Activated naive CD8-positive, alpha-beta T cell (primary cell): Measurements from ENCODE around the gene ARHGEF4.

ENCODE experiments used
- H3K27ac Mint-ChIP-seq: one replicate; pipeline ENCODE4 v1.8.0; 2021; ENCODE audit warnings: mixed read lengths
- H3K27me3 Mint-ChIP-seq: one replicate; pipeline ENCODE4 v1.8.0; 2021; ENCODE audit warnings: mixed read lengths
- H3K36me3 Mint-ChIP-seq: one replicate; pipeline ENCODE4 v1.8.0; 2021; ENCODE audit warnings: mixed read lengths
- H3K4me1 Mint-ChIP-seq: one replicate; pipeline ENCODE4 v1.8.0; 2021; ENCODE audit warnings: low read depth, mixed read lengths
- H3K4me3 Mint-ChIP-seq: one replicate; pipeline ENCODE4 v1.8.0; 2021; ENCODE audit warnings: mild to moderate bottlenecking, mixed read lengths
- H3K9me3 Mint-ChIP-seq: one replicate; pipeline ENCODE4 v1.8.0; 2021; ENCODE audit warnings: low read depth, mixed read lengths

ARHGEF4 gene

DNA sequence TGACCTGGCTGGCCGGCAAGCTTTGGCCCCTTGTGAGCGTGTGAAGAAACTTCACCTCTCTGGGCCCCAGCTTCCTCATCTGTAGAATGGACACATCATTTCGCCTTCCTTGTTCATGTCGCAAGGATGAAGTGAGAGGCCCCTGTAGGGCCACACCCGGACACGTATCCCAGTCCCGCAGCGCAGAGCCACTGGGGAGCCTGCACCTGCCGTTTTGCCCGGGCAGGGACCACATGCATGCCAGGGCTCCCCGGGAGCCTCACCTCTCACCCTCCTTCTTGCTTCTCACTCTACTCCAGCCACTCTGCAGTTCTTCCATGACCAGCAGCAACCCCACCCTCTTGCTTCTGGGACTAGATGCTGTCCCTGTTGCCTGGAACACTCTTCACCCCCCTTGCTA is 179.1 kb downstream of the ARHGEF4 start:
- Mint-ChIP-seq H3K4me3 (no peak overlapping the region), H3K27me3 (peaks cover 6% of the 10 kb centered on the region), H3K27ac (no peak overlapping the region), H3K9me3 (no peaks in the 10 kb centered on the region), H3K4me1 (peaks cover 18% of the 10 kb centered on the region), H3K36me3 (no peaks in the 10 kb centered on the region)

DNA sequence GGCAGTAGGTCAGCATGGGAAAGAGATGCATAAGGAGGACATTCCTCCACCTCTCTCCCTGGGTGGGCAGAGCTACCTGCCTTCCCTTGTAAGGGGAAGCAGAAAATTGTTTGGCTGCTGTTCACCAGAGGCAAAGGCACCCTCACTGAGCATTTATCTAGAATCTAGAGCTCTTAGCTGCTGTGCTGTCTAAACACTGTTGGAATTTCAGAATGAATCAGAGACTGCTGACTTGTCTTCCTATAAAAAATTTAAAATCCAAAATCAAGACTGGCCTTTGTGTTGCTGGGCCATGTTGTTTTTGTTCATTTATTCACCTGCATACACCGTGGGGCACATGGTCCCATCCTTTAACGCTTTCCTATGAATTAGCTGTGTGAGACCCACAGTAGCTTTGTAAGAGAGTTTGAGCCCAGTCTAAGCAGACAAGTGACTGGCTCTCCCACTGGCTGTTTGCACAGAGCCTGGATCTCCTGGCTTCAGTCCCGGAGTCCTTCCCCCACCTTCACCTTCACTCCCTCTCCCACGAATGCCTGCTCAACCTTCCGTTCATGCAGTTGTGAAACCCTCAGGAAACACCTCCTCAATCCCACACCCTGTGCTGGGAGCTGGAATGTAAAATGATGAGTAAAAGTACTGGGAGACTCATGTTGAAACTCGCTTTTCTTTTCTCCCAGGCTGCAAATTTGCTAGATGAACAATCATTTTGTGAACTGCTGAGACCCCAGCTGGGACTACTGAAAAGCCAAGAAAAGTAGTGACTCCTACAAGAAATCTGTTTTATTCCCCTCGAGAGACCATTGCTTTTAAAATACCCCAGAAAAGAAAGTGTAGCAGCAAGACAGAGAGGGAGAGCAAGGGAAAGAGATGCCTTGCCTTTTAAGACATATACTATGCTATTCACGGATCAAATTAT is 180.4 kb downstream of the ARHGEF4 start:
- peaks cover 11% of the 10 kb centered on the region for H3K27me3 Mint-ChIP-seq
- no peak overlapping the region for H3K4me3 Mint-ChIP-seq
- H3K27ac Mint-ChIP-seq: no peak overlapping the region
- no peaks in the 10 kb centered on the region for H3K36me3 Mint-ChIP-seq
- H3K9me3 Mint-ChIP-seq: no peaks in the 10 kb centered on the region
- peaks cover 5% of the 10 kb centered on the region for H3K4me1 Mint-ChIP-seq

DNA sequence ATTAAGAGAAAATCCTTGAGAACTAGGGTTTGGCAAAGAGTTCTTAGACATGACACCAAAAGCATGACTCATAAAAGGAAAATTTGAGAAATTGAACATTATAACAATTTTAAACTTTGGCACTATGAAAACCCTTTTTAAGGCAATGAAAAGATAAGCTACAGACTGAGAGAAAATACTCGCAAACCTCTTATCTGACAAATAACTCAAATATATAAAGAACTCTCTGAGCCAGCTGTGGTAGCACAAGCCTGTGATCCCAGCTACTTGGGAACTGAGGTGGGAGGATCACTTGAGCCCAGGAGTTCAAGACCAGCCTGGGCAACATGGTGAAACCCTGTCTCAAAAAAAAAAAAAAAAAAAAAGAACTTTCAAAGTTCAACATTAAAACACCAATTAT is 186.0 kb downstream of the ARHGEF4 start:
- Mint-ChIP-seq H3K4me3 (no peak overlapping the region), H3K27me3 (peaks cover 14% of the 10 kb centered on the region), H3K27ac (no peak overlapping the region), H3K36me3 (no peaks in the 10 kb centered on the region), H3K9me3 (no peaks in the 10 kb centered on the region), H3K4me1 (peaks cover 2% of the 10 kb centered on the region)

DNA sequence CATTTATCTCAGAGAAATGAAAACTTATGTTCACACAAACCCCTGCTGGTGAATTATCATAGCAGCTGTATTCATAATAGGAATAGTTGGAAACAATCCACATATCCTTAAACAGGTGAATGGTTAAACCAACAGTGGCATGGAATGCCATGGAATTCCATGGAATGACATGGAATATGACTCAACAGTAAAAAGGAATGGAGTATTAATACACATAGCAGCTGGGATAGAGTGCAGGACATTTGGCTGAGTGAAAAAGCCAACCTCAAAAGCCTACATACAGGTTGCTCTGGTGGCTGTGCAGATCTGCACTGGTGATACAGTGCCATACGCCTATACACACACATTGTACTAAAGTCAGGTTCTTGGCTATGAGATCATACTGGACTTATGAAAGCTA is 187.0 kb downstream of the ARHGEF4 start:
- Mint-ChIP-seq H3K27me3 (peaks cover 13% of the 10 kb centered on the region), H3K27ac (no peak overlapping the region), H3K36me3 (no peaks in the 10 kb centered on the region), H3K4me3 (no peak overlapping the region), H3K9me3 (no peaks in the 10 kb centered on the region), H3K4me1 (peaks cover 2% of the 10 kb centered on the region)

DNA sequence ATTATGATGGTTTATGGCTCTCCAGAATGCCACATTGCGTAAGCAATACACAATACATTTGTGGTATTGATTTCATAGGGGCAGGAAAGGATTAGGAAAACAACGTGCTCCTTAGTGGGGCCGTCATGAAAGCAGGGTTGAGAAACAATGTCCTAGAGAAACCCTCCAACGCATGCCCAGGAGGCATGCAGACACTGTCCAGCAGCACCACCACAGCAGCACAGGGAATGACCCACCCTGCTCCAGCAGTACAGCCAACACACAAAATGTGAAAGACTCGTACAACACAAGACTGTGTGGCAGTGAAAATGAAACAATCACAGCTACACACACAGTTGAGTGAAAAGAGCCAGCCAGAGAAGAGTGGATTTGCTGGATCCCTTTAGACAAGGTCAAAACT is 190.2 kb downstream of the ARHGEF4 start:
- Mint-ChIP-seq H3K27ac (no peak overlapping the region), H3K9me3 (no peaks in the 10 kb centered on the region), H3K36me3 (no peaks in the 10 kb centered on the region), H3K4me3 (no peak overlapping the region), H3K27me3 (peaks cover 8% of the 10 kb centered on the region), H3K4me1 (peaks cover 2% of the 10 kb centered on the region)

DNA sequence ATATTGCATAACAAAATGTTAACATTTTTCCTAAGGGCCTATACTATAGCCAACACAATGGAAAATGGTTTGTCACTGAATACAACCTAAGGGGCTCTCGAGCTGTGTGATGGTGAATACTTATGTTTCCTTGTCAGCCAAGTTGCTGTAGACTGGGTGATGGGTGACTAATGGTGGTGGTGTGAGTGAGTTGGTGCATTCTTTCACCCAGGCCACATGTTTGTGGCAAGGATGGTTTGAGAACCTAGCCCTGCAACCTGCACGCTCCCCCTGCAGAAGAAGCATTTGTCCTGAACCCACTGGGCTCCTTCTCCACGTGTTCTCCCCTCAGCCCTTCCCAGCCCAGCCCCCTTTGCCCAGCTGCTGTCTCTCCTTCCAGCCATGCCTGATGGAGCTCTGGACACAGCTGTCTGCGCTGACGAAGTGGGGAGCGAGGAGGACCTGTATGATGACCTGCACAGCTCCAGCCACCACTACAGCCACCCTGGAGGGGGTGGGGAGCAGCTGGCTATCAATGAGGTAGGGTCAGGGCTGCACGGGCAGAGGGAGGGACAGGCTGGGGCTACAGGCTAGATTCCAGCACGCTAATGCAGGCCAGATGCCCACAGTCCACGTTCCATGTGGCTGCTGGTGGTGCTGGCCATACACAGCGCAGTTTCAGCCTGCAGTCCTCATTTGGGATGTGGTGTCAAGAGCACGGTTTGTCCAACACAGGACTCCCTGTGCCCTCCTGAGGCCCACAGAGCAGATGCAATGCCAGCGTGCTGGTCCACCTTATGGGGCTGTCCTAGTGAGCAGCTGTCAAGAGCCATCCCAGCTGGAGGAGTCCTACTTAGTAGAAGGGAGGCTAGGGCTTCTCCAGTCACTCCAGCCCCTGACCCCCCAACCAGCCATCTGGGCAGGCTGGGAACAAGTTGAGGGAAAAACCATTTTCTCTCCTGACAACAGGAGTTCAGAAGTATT is 191.1 kb downstream of the ARHGEF4 start:
- H3K4me3 Mint-ChIP-seq: no peak overlapping the region
- H3K4me1 Mint-ChIP-seq: peaks cover 6% of the 10 kb centered on the region

DNA sequence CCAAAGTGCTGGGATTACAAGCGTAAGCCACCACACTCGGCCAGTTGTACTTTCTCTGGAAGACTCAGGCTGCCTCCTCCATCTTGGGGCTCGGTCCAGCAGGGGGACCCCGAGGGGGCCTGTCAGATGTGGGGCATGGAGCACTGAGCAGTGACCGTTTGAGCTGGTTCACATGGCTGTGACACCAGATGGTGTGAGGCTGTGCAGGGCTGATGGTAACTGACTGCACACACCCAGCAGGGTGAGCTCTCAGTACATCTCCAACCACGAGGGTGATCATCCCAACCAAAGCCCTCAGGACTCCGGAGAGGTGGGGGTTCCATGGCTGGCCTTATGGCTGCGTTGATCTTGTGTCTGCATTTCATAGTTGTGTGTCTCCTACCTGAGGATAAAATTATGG is 193.1 kb downstream of the ARHGEF4 start:
- peaks cover 7% of the 10 kb centered on the region for H3K27me3 Mint-ChIP-seq
- no peak overlapping the region for H3K4me3 Mint-ChIP-seq
- no peaks in the 10 kb centered on the region for H3K36me3 Mint-ChIP-seq
- no peaks in the 10 kb centered on the region for H3K9me3 Mint-ChIP-seq
- no peak overlapping the region for H3K27ac Mint-ChIP-seq
- H3K4me1 Mint-ChIP-seq: peaks cover 15% of the 10 kb centered on the region

More for the DNA sequence above, 191.1 kb downstream of the ARHGEF4 start:
- H3K27me3 Mint-ChIP-seq: peaks cover 7% of the 10 kb centered on the region
- no peak overlapping the region for H3K27ac Mint-ChIP-seq
- H3K36me3 Mint-ChIP-seq: no peaks in the 10 kb centered on the region
- H3K9me3 Mint-ChIP-seq: no peaks in the 10 kb centered on the region

DNA sequence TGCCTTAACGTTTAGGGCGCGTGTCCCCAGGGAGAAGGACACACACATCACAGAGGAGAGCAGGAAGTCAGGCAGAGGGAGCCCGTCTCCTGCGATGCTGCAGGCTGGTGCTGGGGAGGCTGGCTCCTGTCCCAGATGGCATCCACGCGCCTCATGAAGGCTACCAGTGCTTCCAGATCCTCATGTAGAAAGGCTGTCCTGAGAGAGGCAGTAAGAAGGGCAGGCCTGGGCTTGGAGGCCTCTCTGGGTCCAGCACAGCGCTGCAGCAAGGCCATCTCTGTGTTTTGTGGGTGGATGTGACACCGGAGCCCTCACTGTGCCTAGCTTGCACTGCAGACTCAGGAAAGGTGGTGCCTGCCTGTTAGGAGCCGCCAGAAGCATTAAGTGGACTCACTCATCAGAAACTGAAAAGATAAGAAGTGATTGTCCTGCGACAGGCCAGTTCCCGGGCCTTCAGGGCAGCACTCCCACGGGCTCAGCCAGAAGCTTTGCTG is 193.8 kb downstream of the ARHGEF4 start:
- Mint-ChIP-seq H3K4me3 (no peak overlapping the region), H3K27me3 (peaks cover 6% of the 10 kb centered on the region), H3K9me3 (no peaks in the 10 kb centered on the region), H3K27ac (no peak overlapping the region), H3K4me1 (peaks cover 15% of the 10 kb centered on the region), H3K36me3 (no peaks in the 10 kb centered on the region)

DNA sequence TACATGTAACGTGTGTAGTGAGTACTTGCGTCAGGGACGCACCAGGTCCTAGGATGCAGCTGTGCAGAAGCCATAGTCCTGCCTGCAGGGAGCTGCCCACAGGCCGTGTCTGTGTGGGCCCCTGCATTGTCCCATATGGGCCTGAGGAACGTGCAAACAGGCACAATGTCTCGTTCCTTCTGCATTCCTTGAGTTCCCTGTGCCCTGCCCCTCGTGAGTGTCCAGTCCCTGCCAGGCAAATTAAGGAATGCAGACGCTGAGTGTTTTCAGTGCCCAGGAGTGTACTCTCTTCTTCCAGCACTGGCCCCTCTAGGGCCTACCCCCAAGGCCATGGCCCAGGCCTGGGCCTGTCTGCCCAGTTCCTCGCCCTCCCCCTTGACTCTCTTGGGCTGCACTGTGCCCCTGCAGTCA is 194.7 kb downstream of the ARHGEF4 start:
- Mint-ChIP-seq H3K4me1 (peaks cover 18% of the 10 kb centered on the region), H3K27me3 (no peaks in the 10 kb centered on the region), H3K36me3 (no peaks in the 10 kb centered on the region), H3K9me3 (no peaks in the 10 kb centered on the region), H3K4me3 (no peak overlapping the region), H3K27ac (no peak overlapping the region)

DNA sequence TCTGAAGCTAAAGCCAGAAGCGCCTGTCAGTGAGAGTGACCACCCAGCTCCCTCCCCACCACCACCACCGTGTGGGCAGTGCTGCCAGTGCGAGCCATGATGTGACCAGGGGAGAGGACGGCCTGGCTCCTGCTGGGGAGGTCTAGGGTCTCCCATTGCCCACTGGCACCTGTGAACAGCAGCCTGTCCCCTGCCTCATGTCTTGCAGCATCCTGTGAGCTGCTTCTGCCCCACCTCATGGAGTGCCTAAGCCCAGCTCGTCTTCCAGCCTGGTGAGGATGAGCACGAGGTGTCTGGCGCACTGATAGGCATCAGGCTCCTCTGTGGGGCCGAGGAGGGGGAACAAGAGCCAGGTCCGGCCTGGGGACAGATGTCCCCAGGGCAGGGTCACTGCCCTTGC is 195.2 kb downstream of the ARHGEF4 start:
- H3K27me3 Mint-ChIP-seq: no peaks in the 10 kb centered on the region
- no peaks in the 10 kb centered on the region for H3K9me3 Mint-ChIP-seq
- no peak overlapping the region for H3K27ac Mint-ChIP-seq
- H3K36me3 Mint-ChIP-seq: no peaks in the 10 kb centered on the region
- no peak overlapping the region for H3K4me3 Mint-ChIP-seq
- H3K4me1 Mint-ChIP-seq: peaks cover 18% of the 10 kb centered on the region

DNA sequence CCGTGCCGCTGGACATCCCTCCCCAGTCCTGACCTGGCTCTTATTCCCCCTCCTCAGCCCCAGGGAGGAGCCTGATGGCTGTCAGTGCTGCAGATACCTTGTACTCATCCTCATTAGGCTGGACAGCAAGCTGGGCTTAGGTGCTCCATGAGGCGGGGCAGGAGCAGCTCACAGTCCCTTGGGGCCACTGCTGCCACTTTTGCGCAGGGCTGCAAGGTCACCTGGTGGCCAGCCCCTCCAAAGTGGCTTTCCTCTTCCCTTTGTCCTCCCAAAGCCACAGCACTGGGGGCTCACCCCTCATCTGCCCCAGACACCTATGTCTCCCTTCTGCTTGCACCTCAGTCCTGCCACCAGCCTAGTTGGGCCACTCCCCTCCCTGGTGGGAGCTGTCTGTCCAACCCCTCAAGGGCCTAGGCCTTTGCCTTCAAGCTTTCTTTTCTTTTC is 195.7 kb downstream of the ARHGEF4 start:
- no peaks in the 10 kb centered on the region for H3K9me3 Mint-ChIP-seq
- H3K36me3 Mint-ChIP-seq: no peaks in the 10 kb centered on the region
- peaks cover 19% of the 10 kb centered on the region for H3K4me1 Mint-ChIP-seq
- no peaks in the 10 kb centered on the region for H3K27me3 Mint-ChIP-seq
- H3K4me3 Mint-ChIP-seq: no peak overlapping the region
- H3K27ac Mint-ChIP-seq: no peak overlapping the region

DNA sequence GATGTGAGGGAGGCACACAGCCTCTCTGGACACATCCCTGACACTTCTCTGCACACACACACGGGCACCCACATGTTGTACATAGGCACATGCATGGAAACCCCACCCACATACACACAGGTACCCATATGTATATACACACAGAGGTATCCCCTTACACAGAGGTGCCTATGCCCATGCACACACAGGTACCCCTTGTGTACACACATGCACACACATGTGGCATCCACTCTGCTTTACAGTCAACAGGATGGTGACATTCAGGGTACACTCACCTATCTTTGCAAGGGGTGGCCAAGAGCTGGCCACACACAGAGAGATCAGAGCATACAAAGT is 197.0 kb downstream of the ARHGEF4 start:
- Mint-ChIP-seq H3K9me3 (no peaks in the 10 kb centered on the region), H3K27ac (no peak overlapping the region), H3K36me3 (no peaks in the 10 kb centered on the region), H3K4me1 (peaks cover 30% of the 10 kb centered on the region), H3K4me3 (peak overlapping the region; percentile 76), H3K27me3 (no peaks in the 10 kb centered on the region)

DNA sequence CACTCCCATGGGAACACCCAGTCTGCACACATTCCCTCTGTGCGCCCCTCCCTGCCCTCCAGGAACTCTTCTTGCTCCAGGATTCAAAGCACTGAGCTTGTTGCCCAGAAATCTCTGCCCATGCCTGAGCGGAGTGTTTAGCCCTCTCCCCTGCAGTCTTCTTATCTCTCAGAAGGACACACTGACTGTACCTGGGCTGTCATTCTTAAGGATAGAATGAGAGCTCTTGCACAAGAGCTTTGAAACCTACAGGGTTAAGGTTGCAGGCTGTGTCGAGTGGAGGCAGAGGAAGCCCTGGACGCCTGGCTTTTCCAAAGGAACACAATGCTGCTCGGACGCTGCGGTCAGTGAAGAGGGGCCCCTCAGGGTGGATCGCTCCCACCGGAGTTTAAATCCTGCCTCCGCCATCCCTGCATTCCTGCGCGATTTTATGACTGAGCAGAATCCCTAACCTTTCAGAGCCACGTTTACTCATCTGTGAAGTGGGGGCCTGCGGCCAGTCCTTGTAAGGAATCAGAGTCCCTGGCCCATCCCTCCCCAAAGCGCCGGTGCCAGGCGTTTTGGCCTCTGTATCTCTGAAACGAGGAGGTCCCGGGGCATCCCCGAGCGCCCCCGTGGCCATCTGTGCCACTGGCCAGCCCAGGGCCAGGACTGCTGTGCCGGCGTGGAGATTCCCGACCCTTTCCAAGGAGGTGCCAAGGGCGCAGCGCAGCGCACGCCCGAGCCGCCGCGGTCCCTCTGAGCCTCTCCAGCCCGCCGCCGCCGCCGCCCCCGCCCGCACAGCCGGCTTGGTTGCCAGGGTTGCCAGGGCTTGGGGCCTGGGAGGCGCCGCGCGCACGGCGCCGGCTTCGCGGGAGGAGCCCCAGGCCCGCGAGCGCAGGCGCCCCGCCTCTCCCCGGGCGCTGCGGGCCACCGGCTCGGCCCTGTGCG is 197.7 kb downstream of the ARHGEF4 start:
- no peaks in the 10 kb centered on the region for H3K36me3 Mint-ChIP-seq
- H3K9me3 Mint-ChIP-seq: no peaks in the 10 kb centered on the region
- H3K27me3 Mint-ChIP-seq: no peaks in the 10 kb centered on the region
- peaks cover 34% of the 10 kb centered on the region for H3K4me1 Mint-ChIP-seq
- H3K27ac Mint-ChIP-seq: no peak overlapping the region
- H3K4me3 Mint-ChIP-seq: peak overlapping the region; percentile 76

DNA sequence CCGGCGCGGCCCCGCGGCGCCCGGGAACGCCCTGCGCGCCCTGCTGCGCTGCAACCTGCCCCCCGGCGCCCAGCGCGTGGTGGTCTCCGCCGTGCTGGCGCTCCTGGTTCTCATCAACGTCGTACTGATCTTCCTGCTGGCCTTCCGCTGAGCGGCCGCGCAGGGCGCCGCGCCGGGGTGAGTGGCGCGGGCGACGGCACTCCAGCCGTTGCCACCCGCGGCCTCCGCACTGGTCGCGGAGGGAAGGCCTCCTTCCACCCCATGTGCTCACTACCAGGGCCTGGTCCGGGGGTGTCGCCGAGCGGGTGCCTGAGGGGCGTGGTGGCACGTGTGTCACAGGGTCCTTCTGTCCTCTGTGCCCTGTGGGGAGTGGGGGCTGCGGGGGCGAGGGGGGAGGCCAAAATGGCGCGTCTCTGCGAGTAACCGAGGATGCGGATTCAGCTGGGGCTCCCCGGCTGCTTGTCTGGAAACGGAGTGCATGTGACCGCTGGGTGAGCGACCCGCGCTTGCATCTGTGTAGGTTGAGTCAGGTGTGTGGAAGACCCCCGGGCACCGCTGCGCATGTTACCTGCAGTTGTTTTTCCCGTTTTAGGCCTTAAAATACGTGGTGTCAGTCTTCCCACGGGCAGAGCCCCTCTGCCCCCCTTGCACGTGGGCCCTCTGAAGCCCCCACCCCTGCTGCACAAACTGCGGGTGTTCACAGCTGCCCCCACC is 198.6 kb downstream of the ARHGEF4 start:
- Mint-ChIP-seq H3K36me3 (no peaks in the 10 kb centered on the region), H3K4me3 (peak overlapping the region; percentile 62), H3K27ac (no peak overlapping the region), H3K27me3 (no peaks in the 10 kb centered on the region), H3K4me1 (peaks cover 36% of the 10 kb centered on the region), H3K9me3 (no peaks in the 10 kb centered on the region)
